PC-3 (cell line): ENCODE measurements around the gene KNTC1. TPM values are rescaled to one million over a fixed set of nuclear protein-coding genes. Genes with fewer than 3 reads are reported as not detected.

Source experiments
- ATAC-seq: fragments of 200-7000 bp; cut with Tn5 transposase; 2 replicates; pipeline ENCODE4 v1.9.1; 2020; ENCODE audit warnings: mild to moderate bottlenecking, moderate library complexity
- BruUV-seq: library from RNA; stranded (reverse); fragments of 400-500 nt; replicated peaks from 2 replicates; lab custom pipeline; 2021; lab: Mats Ljungman, UMichigan
- CTCF ChIA-PET: fragments of 300-600 bp; sonication (Branson Sonifier 250); formaldehyde crosslinking; loops from one replicate; lab custom pipeline; 2022; ENCODE audit warnings: antibody characterized with exemption; lab: Charles Lee
- POLR2A ChIA-PET: fragments of 300-600 bp; sonication (Branson Sonifier 250); formaldehyde crosslinking; loops from one replicate; lab custom pipeline; 2022; ENCODE audit warnings: antibody characterized with exemption; ENCODE audit not compliant: unreplicated experiment; lab: Charles Lee
- DNase-seq: peaks from one replicate; pipeline ENCODE4 v3.0.0-alpha.2; 2015
- H2AFZ ChIP-seq: fragments of 300-600 bp; sonication (generic); 2 replicates; pipeline ENCODE4 v1.6.0; 2016; ENCODE audit warnings: antibody characterized with exemption, low read length
- H3F3A ChIP-seq: fragments of 300-600 bp; sonication (generic); one replicate; pipeline ENCODE4 v1.6.0; 2017; ENCODE audit warnings: antibody characterized with exemption, low read length, control low read depth, mild to moderate bottlenecking; ENCODE audit not compliant: unreplicated experiment
- H3K27ac ChIP-seq: fragments of 300-600 bp; sonication (generic); 2 replicates; pipeline ENCODE4 v1.5.1; 2016; ENCODE audit warnings: mild to moderate bottlenecking, low read length
- H3K27me3 ChIP-seq: fragments of 300-600 bp; sonication (generic); 2 replicates; pipeline ENCODE4 v1.6.1; 2016; ENCODE audit warnings: low read length, mixed read lengths
- H3K36me3 ChIP-seq: fragments of 300-600 bp; sonication (generic); 2 replicates; pipeline ENCODE4 v1.6.1; 2016; ENCODE audit warnings: low read depth, mixed run types, low read length, mixed read lengths
- H3K4me1 ChIP-seq: fragments of 300-600 bp; sonication (generic); 2 replicates; pipeline ENCODE4 v1.5.1; 2016; ENCODE audit warnings: low read length; ENCODE audit not compliant: insufficient read depth
- H3K4me2 ChIP-seq: fragments of 300-600 bp; sonication (generic); 2 replicates; pipeline ENCODE4 v1.6.0; 2016; ENCODE audit warnings: low read length
- H3K4me3 ChIP-seq: fragments of 300-600 bp; sonication (generic); 2 replicates; pipeline ENCODE4 v1.5.1; 2016; ENCODE audit warnings: mild to moderate bottlenecking, low read length, mixed read lengths
- H3K79me2 ChIP-seq: fragments of 300-600 bp; sonication (generic); 2 replicates; pipeline ENCODE4 v1.6.1; 2017; ENCODE audit warnings: low read length, mixed read lengths
- H3K9ac ChIP-seq: fragments of 300-600 bp; sonication (generic); 2 replicates; pipeline ENCODE4 v1.6.0; 2016; ENCODE audit warnings: mild to moderate bottlenecking, low read length
- H3K9me2 ChIP-seq: fragments of 300-600 bp; sonication (generic); replicated peaks from 2 replicates; pipeline ENCODE4 v1.6.1; 2016; ENCODE audit warnings: mixed run types, low read length, mixed read lengths
- H3K9me3 ChIP-seq: fragments of 300-600 bp; sonication (generic); 2 replicates; pipeline ENCODE4 v1.6.1; 2016; ENCODE audit warnings: low read length, mixed read lengths
- H4K20me1 ChIP-seq: fragments of 300-600 bp; sonication (generic); 2 replicates; pipeline ENCODE4 v1.6.1; 2016; ENCODE audit warnings: low read length, mixed read lengths
- EZH2 ChIP-seq: fragments of 300-600 bp; sonication (generic); IDR thresholded peaks from one replicate; pipeline ENCODE4 v1.6.1; 2017; ENCODE audit warnings: antibody characterized with exemption, mild to moderate bottlenecking, low read length; ENCODE audit not compliant: unreplicated experiment
- EZH2phosphoT487 ChIP-seq: fragments of 300-600 bp; sonication (generic); IDR thresholded peaks from 2 replicates; pipeline ENCODE4 v1.6.1; 2018; ENCODE audit warnings: mild to moderate bottlenecking, antibody characterized with exemption, low read length, borderline replicate concordance
- intact Hi-C: fragments of 100-400 bp; cut with micrococcal nuclease; formaldehyde crosslinking; loops from 2 replicates; pipeline ENCODE4 v1.9.0; 2023
- total RNA-seq: library from RNA; depleted of rRNA; stranded (reverse); fragments of >200 nt; gene quantifications from 2 replicates; pipeline ENCODE4 v1.2.3, GENCODE V29; 2014
- TF ChIP-seq, protein P1 (sequence below): fragments of 300-600 bp; sonication (generic); conservative IDR thresholded peaks from 2 replicates; pipeline ENCODE4 v1.5.1; 2017; ENCODE audit warnings: antibody characterized with exemption, low read depth, mild to moderate bottlenecking, low read length

The KNTC1 gene
- total RNA-seq, 1 experiment from 2014 or later: 80.3 TPM

- POLR2A ChIA-PET: no interaction called here
These were observed 13.4 kb upstream of the KNTC1 start for GRCh38 chr12:122513660-122514059.

DNA sequence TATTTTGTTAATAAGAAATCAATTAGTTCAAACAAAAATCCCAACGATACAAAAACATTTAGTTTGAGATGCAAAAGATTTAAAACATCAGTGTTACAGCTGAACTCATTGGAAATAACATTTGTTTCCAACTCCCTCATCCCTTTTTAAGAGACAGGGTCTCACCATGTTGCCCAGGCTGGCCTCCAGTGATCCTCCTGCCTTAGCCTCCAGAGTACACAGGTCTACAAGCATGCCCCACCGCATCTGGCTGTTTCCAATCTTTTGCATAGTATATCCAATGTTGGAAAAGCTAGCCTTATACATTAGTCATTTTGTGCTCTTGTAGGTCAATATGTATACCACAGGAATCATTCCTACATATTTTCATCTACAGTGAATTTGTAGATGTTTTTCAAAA lies 11.8 kb upstream of the KNTC1 start:
- Histone ChIP-seq H3K4me1 (0 out of 2 replicates have a peak, but pooled peaks cover 3% of the 10 kb centered on the region), H4K20me1 (peaks cover 48% of the 10 kb centered on the region), H3K36me3 (peaks cover 92% of the 10 kb centered on the region), H3K4me3 (no peak overlapping the region), H3K4me2 (no peak overlapping the region), H3K79me2 (peaks cover 87% of the 10 kb centered on the region), H3K9me2 (no peaks in the 10 kb centered on the region), H3K9ac (no peak overlapping the region), H3F3A (peaks cover 13% of the 10 kb centered on the region), H3K27me3 (no peaks in the 10 kb centered on the region), H3K9me3 (no peaks in the 10 kb centered on the region), H2AFZ (no peak overlapping the region), H3K27ac (no peak overlapping the region)
- BruUV-seq: no TSS peak
- ATAC-seq (no peak), DNase-seq (no peak)
- intact Hi-C loops: no loop called here
- POLR2A ChIA-PET: no interaction called here
- CTCF ChIA-PET: no interaction called here
- TF ChIP-seq, protein P1, sequence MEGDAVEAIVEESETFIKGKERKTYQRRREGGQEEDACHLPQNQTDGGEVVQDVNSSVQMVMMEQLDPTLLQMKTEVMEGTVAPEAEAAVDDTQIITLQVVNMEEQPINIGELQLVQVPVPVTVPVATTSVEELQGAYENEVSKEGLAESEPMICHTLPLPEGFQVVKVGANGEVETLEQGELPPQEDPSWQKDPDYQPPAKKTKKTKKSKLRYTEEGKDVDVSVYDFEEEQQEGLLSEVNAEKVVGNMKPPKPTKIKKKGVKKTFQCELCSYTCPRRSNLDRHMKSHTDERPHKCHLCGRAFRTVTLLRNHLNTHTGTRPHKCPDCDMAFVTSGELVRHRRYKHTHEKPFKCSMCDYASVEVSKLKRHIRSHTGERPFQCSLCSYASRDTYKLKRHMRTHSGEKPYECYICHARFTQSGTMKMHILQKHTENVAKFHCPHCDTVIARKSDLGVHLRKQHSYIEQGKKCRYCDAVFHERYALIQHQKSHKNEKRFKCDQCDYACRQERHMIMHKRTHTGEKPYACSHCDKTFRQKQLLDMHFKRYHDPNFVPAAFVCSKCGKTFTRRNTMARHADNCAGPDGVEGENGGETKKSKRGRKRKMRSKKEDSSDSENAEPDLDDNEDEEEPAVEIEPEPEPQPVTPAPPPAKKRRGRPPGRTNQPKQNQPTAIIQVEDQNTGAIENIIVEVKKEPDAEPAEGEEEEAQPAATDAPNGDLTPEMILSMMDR: no peak
- TF ChIP-seq EZH2phosphoT487 (no peak), EZH2 (no peak)

More at GRCh38 chr12:122513660-122514059, 13.4 kb upstream of the KNTC1 start:
- no peaks in the 10 kb centered on the region for H3K27me3 ChIP-seq
- H3K9me3 ChIP-seq: no peaks in the 10 kb centered on the region
- no peaks in the 10 kb centered on the region for H3K4me1 ChIP-seq
- no TSS peak for BruUV-seq
- peaks cover 13% of the 10 kb centered on the region for H3F3A ChIP-seq
- H3K9me2 ChIP-seq: no peaks in the 10 kb centered on the region
- no peak overlapping the region for H3K4me3 ChIP-seq
- H3K27ac ChIP-seq: no peak overlapping the region
- H3K4me2 ChIP-seq: no peak overlapping the region
- peaks cover 82% of the 10 kb centered on the region for H3K79me2 ChIP-seq
- H3K9ac ChIP-seq: no peak overlapping the region
- ATAC-seq: no peak
- peaks cover 93% of the 10 kb centered on the region for H3K36me3 ChIP-seq
- peaks cover 39% of the 10 kb centered on the region for H4K20me1 ChIP-seq
- intact Hi-C loops: no loop called here
- CTCF ChIA-PET: no interaction called here
- H2AFZ ChIP-seq: no peak overlapping the region
- DNase-seq: no peak
- TF ChIP-seq EZH2 (no peak), EZH2phosphoT487 (no peak)
- TF ChIP-seq, protein P1: no peak

DNA sequence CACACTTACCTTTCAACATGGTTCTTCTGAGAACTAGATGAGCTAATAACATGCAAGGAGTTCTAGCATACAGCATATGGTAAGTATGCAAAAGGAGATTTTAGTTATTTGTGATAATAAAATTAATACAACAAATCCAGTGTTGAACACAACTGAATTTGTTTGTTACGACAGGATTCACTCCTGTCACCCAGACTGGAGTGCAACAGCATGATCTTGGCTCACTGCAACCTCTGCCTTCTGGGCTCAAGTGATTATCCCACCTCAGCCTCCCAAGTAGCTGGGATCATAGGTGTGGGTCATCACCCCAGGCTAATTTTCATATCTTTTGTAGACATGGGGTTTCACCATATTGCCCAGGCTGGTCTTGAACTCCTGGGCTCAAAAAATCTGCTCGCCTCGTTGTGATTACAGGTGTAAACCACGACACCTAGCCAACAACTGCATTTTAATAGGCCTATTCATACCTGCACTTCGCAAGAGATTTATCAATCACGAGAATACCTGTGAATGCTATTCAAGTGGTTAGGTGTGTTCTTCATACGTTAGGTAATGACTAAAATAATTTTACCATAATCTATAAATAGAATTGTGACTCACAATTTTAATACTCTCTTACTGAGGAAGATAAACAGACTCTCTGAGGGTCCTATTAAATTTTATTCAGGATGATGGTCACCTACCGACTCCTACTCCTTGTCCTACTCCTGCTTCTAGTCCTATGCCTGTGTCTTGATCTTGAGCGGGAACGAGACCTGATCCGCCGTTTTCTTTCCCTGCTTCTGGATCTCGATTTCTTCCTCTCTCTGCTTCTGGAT lies 10.3 kb upstream of the KNTC1 start:
- no peaks in the 10 kb centered on the region for H3K9me2 ChIP-seq
- H3K9me3 ChIP-seq: no peaks in the 10 kb centered on the region
- H3K9ac ChIP-seq: no peak overlapping the region
- POLR2A ChIA-PET: no interaction called here
- no peak overlapping the region; the same call in 1 of the 2 replicates for H3K27ac ChIP-seq
- peaks cover 92% of the 10 kb centered on the region for H3K36me3 ChIP-seq
- no peak overlapping the region for H3K4me3 ChIP-seq
- no peaks in the 10 kb centered on the region for H3K27me3 ChIP-seq
- H4K20me1 ChIP-seq: peaks cover 58% of the 10 kb centered on the region
- BruUV-seq: no TSS peak
- peaks cover 10% of the 10 kb centered on the region for H3F3A ChIP-seq
- TF ChIP-seq, protein P1: no peak
- TF ChIP-seq EZH2phosphoT487 (no peak), EZH2 (no peak)
- H3K79me2 ChIP-seq: peaks cover 88% of the 10 kb centered on the region
- no peak overlapping the region for H3K4me2 ChIP-seq
- H2AFZ ChIP-seq: no peak overlapping the region
- 0 out of 2 replicates have a peak, but pooled peaks cover 3% of the 10 kb centered on the region for H3K4me1 ChIP-seq
- ATAC-seq: no peak
- CTCF ChIA-PET: no interaction called here
- intact Hi-C loops: no loop called here
- no peak for DNase-seq
